HepG2 (cell line): ENCODE results near the gene IFIT5. TPM values are rescaled to one million over a fixed set of nuclear protein-coding genes. Genes with fewer than 3 reads are reported as not detected.

Experiments used
- ATAC-seq: fragments of 200-7000 bp; cut with Tn5 transposase; 3 replicates; pipeline ENCODE4 v1.9.1; 2020; ENCODE audit warnings: mild to moderate bottlenecking, moderate library complexity
- BruUV-seq: library from RNA; stranded (reverse); fragments of 400-500 nt; replicated peaks from 2 replicates; lab custom pipeline; 2021; lab: Mats Ljungman, UMichigan
- CTCF ChIA-PET: fragments of 300-600 bp; formaldehyde crosslinking; extraction: SDS; loops from one replicate; lab custom pipeline; 2021; ENCODE audit warnings: low total read pairs, inconsistent platforms, low intra/inter-chr PET ratio; lab: Yijun Ruan, JAX
- POLR2A ChIA-PET: fragments of 350-600 bp; sonication (Branson Sonifier 250); formaldehyde crosslinking; loops from one replicate; lab custom pipeline; 2020; ENCODE audit warnings: antibody characterized with exemption, inconsistent platforms; lab: Yijun Ruan, JAX
- DNase-seq: peaks from one replicate; pipeline ENCODE4 v3.0.0-alpha.2; 2015; ENCODE audit warnings: low spot score
- FAIRE-seq: peaks from 3 replicates; lab custom pipeline; 2011; peaks lifted over from hg19 to GRCh38; lab: Jason Lieb, UNC
- H2AFZ ChIP-seq: one replicate; pipeline ENCODE4 v1.6.1; 2011; ENCODE audit warnings: low read length, inconsistent platforms
- H3K27ac ChIP-seq: fragments of 300-600 bp; 3 replicates; pipeline ENCODE4 v1.8.0; 2011; ENCODE audit warnings: mixed run types, mild to moderate bottlenecking, mixed read lengths, low read length, inconsistent platforms; ENCODE audit not compliant: insufficient read depth; ENCODE audit errors: extremely low read length
- H3K27me3 ChIP-seq, 2 experiments: fragments of 200-600 bp in 1 of 2; 2 replicates in 1 of 2; 3 replicates in 1 of 2; pipeline versions ENCODE4 v1.6.0 to v1.8.0; 2011; ENCODE audit warnings: low read length in 2 of 2, mild to moderate bottlenecking in 2 of 2, moderate library complexity in 2 of 2, inconsistent platforms in 1 of 2; ENCODE audit not compliant: insufficient read depth in 2 of 2, control insufficient read depth in 1 of 2
- H3K36me3 ChIP-seq, 2 experiments: fragments of 200-600 bp in 1 of 2; replicated peaks in 1 of 2; 2 replicates in 1 of 2; 3 replicates in 1 of 2; pipeline versions ENCODE4 v1.5.1 to v1.8.0; 2011; ENCODE audit warnings: low read length in 2 of 2, inconsistent platforms in 1 of 2; ENCODE audit not compliant: insufficient read depth in 2 of 2, control insufficient read depth in 1 of 2
- H3K4me1 ChIP-seq: 2 replicates; pipeline ENCODE4 v1.5.1; 2012; ENCODE audit warnings: low read length, inconsistent platforms; ENCODE audit not compliant: insufficient read depth
- H3K4me2 ChIP-seq: 2 replicates; pipeline ENCODE4 v1.6.0; 2011; ENCODE audit warnings: low read depth, low read length, inconsistent platforms
- H3K4me3 ChIP-seq, 3 experiments: fragments of 200-600 bp in 1 of 3; sonication (generic), shearing (Covaris generic) in 1 of 3; replicated peaks in 1 of 3; 2 replicates each; pipeline ENCODE4 v1.5.1; 2011 to 2016; ENCODE audit warnings: low read length in 3 of 3, inconsistent platforms in 2 of 3, low read depth in 2 of 3, mild to moderate bottlenecking in 2 of 3, control low read depth in 1 of 3, mixed read lengths in 1 of 3; ENCODE audit not compliant: insufficient read depth in 1 of 3
- H3K79me2 ChIP-seq: one replicate; pipeline ENCODE4 v1.6.1; 2011; ENCODE audit warnings: low read length, inconsistent platforms; ENCODE audit not compliant: insufficient read depth
- H3K9ac ChIP-seq: 2 replicates; pipeline ENCODE4 v1.6.0; 2011; ENCODE audit warnings: mild to moderate bottlenecking, low read depth, low read length, inconsistent platforms; ENCODE audit not compliant: insufficient read depth
- H3K9me3 ChIP-seq: 2 replicates; pipeline ENCODE4 v1.5.1; 2012; ENCODE audit warnings: mild to moderate bottlenecking, low read length
- H4K20me1 ChIP-seq: 2 replicates; pipeline ENCODE4 v1.6.0; 2011; ENCODE audit warnings: inconsistent platforms, mild to moderate bottlenecking, low read length, moderate library complexity; ENCODE audit not compliant: insufficient read depth
- ATF7-NPFF ChIP-seq: sonication (generic); formaldehyde crosslinking; IDR thresholded peaks from 2 replicates; pipeline ENCODE4 v1.8.1; 2023; ENCODE audit warnings: mild to moderate bottlenecking, low read depth, missing genetic modification reagents, moderate library complexity
- BRD4 ChIP-seq: sonication (generic); formaldehyde crosslinking; IDR thresholded peaks from 2 replicates; pipeline ENCODE4 v1.4.0; 2020; ENCODE audit warnings: missing genetic modification reagents
- CBFB ChIP-seq: sonication (generic); formaldehyde crosslinking; IDR thresholded peaks from 2 replicates; pipeline ENCODE4 v1.4.0; 2020; ENCODE audit warnings: missing genetic modification reagents
- MTA3 ChIP-seq: sonication (generic); formaldehyde crosslinking; IDR thresholded peaks from 2 replicates; pipeline ENCODE4 v1.4.0; 2020; ENCODE audit warnings: missing genetic modification reagents
- NKX3-1 ChIP-seq: sonication (generic); formaldehyde crosslinking; IDR thresholded peaks from 2 replicates; pipeline ENCODE4 v1.5.0; 2020; ENCODE audit warnings: missing genetic modification reagents
- PHF21A ChIP-seq: sonication (generic); formaldehyde crosslinking; IDR thresholded peaks from 2 replicates; pipeline ENCODE4 v1.5.0; 2020; ENCODE audit warnings: mild to moderate bottlenecking, missing genetic modification reagents
- PTBP1 ChIP-seq: fragments of 200-400 bp; formaldehyde crosslinking; IDR thresholded peaks from 2 replicates; pipeline ENCODE4 v1.6.1; 2018; ENCODE audit warnings: low read length, low read depth; ENCODE audit not compliant: poor library complexity, severe bottlenecking
- SNRNP70 ChIP-seq: fragments of 200-400 bp; formaldehyde crosslinking; IDR thresholded peaks from 2 replicates; pipeline ENCODE4 v1.6.1; 2017; ENCODE audit warnings: mild to moderate bottlenecking, low read depth, low read length, moderate library complexity
- SRSF9 ChIP-seq: fragments of 200-400 bp; formaldehyde crosslinking; IDR thresholded peaks from 2 replicates; pipeline ENCODE4 v1.6.1; 2018; ENCODE audit warnings: borderline replicate concordance, mild to moderate bottlenecking, low read depth, low read length; ENCODE audit not compliant: insufficient read depth, poor library complexity, severe bottlenecking
- STAT5B ChIP-seq: sonication (generic); formaldehyde crosslinking; IDR thresholded peaks from 2 replicates; pipeline ENCODE4 v1.4.0; 2020; ENCODE audit warnings: missing genetic modification reagents
- TFDP2 ChIP-seq: sonication (generic); formaldehyde crosslinking; IDR thresholded peaks from 2 replicates; pipeline ENCODE4 v1.4.0; 2020; ENCODE audit warnings: missing genetic modification reagents
- USF2 ChIP-seq, 2 experiments: sonication (generic) in 1 of 2; formaldehyde crosslinking in 1 of 2; IDR thresholded peaks; 2 replicates each; pipeline versions ENCODE4 v1.5.1 to v1.6.1; 2011 to 2020; ENCODE audit warnings: borderline replicate concordance in 1 of 2, low read depth in 1 of 2, low read length in 1 of 2, mild to moderate bottlenecking in 1 of 2, missing genetic modification reagents in 1 of 2, moderate library complexity in 1 of 2
- ZFP36L1 ChIP-seq: sonication (generic); formaldehyde crosslinking; IDR thresholded peaks from 2 replicates; pipeline ENCODE4 v1.8.0; 2022; ENCODE audit warnings: mild to moderate bottlenecking, missing genetic modification reagents, moderate library complexity
- ZFP41 ChIP-seq: sonication (generic); formaldehyde crosslinking; IDR thresholded peaks from 2 replicates; pipeline ENCODE4 v1.4.0; 2020; ENCODE audit warnings: mild to moderate bottlenecking, missing genetic modification reagents, borderline replicate concordance
- ZNF138 ChIP-seq: sonication (generic); formaldehyde crosslinking; IDR thresholded peaks from 2 replicates; pipeline ENCODE4 v1.5.0; 2020; ENCODE audit warnings: mild to moderate bottlenecking, low read depth, missing genetic modification reagents
- ZNF589 ChIP-seq: sonication (generic); formaldehyde crosslinking; conservative IDR thresholded peaks from 2 replicates; pipeline ENCODE4 v1.8.0; 2022; ENCODE audit warnings: mild to moderate bottlenecking, moderate library complexity, missing genetic modification reagents
- ZNF597 ChIP-seq: sonication (generic); formaldehyde crosslinking; IDR thresholded peaks from 2 replicates; pipeline ENCODE4 v1.5.0; 2020; ENCODE audit warnings: missing genetic modification reagents
- ZNF747 ChIP-seq: sonication (generic); formaldehyde crosslinking; IDR thresholded peaks from 2 replicates; pipeline ENCODE4 v1.8.1; 2023; ENCODE audit warnings: missing genetic modification reagents, mild to moderate bottlenecking, borderline replicate concordance
- WGBS: methylation state at CpG from one replicate; pipeline ENCODE4 v1.1.6; 2017; ENCODE audit warnings: low lambda C conversion rate; 5-methylcytosine and 5-hydroxymethylcytosine counted together
- in situ Hi-C: cut with HindIII; loops from 2 replicates; pipeline ENCODE4 v1.10.0; 2017; ENCODE audit warnings: low pct_unique_long_range_greater_than_20kb; ENCODE audit not compliant: extremely low pct_ligation_motif_present
- intact Hi-C: fragments of 100-400 bp; cut with micrococcal nuclease; formaldehyde crosslinking; loops from one replicate; pipeline ENCODE4 v1.10.0; 2022; ENCODE audit not compliant: unreplicated experiment
- polyA plus RNA-seq, 8 experiments: library from polyadenylated mRNA; depleted of rRNA in 3 of 8; stranded (reverse) in 7 of 8; unstranded in 1 of 8; fragments of >200 nt; fragmentation: Illumina TruSeq in 4 of 8; extraction: Trizol in 4 of 8; gene quantifications; 2 replicates each; pipeline versions ENCODE4 v1.2.1 to v1.2.3, GENCODE V29; 2011 to 2016; ENCODE audit warnings: low read depth in 4 of 8, missing spikeins in 1 of 8, mixed read lengths in 1 of 8; ENCODE audit not compliant: insufficient read depth in 1 of 8
- total RNA-seq, 5 experiments: library from RNA; depleted of rRNA; stranded (reverse); fragments of >200 nt; fragmentation: Illumina TruSeq; extraction: Trizol; gene quantifications; 2 replicates each; pipeline ENCODE4 v1.2.3, GENCODE V29; 2016; ENCODE audit warnings: low read depth in 1 of 5

IFIT5 gene
- total and polyA plus RNA-seq, 2 of the 13 experiments (the other 11 are each of a cell fraction or from before 2014, with no cell fraction given): 2.2 to 8.3 TPM

GRCh38 chr10:89416465-89416864 lies 2.1 kb downstream of the IFIT5 start:
- no peak overlapping the region for H3K4me3 ChIP-seq
- DNase-seq: no peak
- peaks cover 26% of the 10 kb centered on the region for H3K4me1 ChIP-seq
- peak overlapping the region; percentile 80 for H3K4me2 ChIP-seq
- H3K27ac ChIP-seq: no peak overlapping the region
- H2AFZ ChIP-seq: no peak overlapping the region
- ChIA-PET CTCF (no interaction called here), POLR2A (no interaction called here)
- no TSS peak for BruUV-seq
- intact Hi-C loops (no loop called here), in situ Hi-C loops (no loop called here)
- H3K36me3 ChIP-seq: peaks cover 0 to 4% of the 10 kb centered on the region in 2 experiments; a peak in 1 of 5 replicates
- FAIRE-seq: no peak
- no peaks in the 10 kb centered on the region; a peak in 1 of 5 replicates for H3K27me3 ChIP-seq
- no peak overlapping the region for H3K9ac ChIP-seq
- no peaks in the 10 kb centered on the region for H4K20me1 ChIP-seq
- TF ChIP-seq ZFP36L1 (no peak), PTBP1 (no peak), STAT5B (CRISPR knock-in tag) (no peak), CBFB (CRISPR knock-in tag) (no peak), ZNF138 (CRISPR knock-in tag) (no peak), NKX3-1 (CRISPR knock-in tag) (no peak), SNRNP70 (no peak), BRD4 (no peak), ZNF747 (CRISPR knock-in tag) (no peak), TFDP2 (no peak), ATF7-NPFF (CRISPR knock-in tag) (no peak), PHF21A (CRISPR knock-in tag) (no peak), ZFP41 (no peak), ZNF589 (CRISPR knock-in tag) (no peak), ZNF597 (CRISPR knock-in tag) (no peak), USF2 (IDR thresholded peaks at IDR 0.05; ENCODE audit: low read depth, low read length) (no peak), USF2 (CRISPR knock-in tag; IDR thresholded peaks at IDR 0.05; ENCODE audit: borderline replicate concordance) (no peak), MTA3 (CRISPR knock-in tag) (no peak), SRSF9 (no peak)
- 90% methylated on average over 1 of the region's 1 CpG for WGBS
- H3K79me2 ChIP-seq: peaks cover 2% of the 10 kb centered on the region
- ATAC-seq: no peak
- no peaks in the 10 kb centered on the region for H3K9me3 ChIP-seq
